ENCODE measurements around the gene LRP5.
"Not testable (repeated sequence)": the region's sequence is repeated elsewhere in the genome, so short reads cannot be mapped to it uniquely, and the experiment has no call there.

LRP5 gene

DNA sequence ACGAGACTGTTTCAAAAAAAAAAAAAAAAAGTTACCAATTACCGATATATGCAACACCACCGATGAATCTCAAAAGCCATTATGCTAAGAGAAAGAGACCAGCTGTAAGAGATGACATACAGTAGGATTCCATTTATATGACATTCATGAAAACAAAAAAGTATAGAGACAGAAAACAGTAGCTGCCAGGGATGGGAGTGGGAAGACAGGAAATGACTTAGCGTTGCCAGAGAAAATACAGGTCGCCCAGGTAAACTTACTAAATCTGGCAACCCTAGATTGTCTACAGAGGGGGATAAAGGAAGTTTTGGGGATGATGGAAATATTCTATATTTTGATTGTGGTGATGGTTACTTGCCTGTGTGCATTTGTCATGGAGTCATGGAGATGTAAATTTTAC is 32.7 kb upstream of the LRP5 start:
- Histone ChIP-seq H3K36me3 (no peaks in the 10 kb centered on the region), H3K27ac (no peak overlapping the region), H3K4me1 (ENCODE audit: control insufficient read depth in 1 of 2, insufficient read depth in 1 of 2, low read depth in 1 of 2, low read length in 1 of 2) (peaks cover 11 to 14% of the 10 kb centered on the region in 2 experiments), H3K27me3 (no peaks in the 10 kb centered on the region), H3K4me3 (ENCODE audit: low read depth in 1 of 2, low read length in 1 of 2) (no peak overlapping the region), H3K9me3 (no peaks in the 10 kb centered on the region)
- TF ChIP-seq, protein P1, sequence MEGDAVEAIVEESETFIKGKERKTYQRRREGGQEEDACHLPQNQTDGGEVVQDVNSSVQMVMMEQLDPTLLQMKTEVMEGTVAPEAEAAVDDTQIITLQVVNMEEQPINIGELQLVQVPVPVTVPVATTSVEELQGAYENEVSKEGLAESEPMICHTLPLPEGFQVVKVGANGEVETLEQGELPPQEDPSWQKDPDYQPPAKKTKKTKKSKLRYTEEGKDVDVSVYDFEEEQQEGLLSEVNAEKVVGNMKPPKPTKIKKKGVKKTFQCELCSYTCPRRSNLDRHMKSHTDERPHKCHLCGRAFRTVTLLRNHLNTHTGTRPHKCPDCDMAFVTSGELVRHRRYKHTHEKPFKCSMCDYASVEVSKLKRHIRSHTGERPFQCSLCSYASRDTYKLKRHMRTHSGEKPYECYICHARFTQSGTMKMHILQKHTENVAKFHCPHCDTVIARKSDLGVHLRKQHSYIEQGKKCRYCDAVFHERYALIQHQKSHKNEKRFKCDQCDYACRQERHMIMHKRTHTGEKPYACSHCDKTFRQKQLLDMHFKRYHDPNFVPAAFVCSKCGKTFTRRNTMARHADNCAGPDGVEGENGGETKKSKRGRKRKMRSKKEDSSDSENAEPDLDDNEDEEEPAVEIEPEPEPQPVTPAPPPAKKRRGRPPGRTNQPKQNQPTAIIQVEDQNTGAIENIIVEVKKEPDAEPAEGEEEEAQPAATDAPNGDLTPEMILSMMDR (IDR thresholded peaks at IDR 0.05): no peak

DNA sequence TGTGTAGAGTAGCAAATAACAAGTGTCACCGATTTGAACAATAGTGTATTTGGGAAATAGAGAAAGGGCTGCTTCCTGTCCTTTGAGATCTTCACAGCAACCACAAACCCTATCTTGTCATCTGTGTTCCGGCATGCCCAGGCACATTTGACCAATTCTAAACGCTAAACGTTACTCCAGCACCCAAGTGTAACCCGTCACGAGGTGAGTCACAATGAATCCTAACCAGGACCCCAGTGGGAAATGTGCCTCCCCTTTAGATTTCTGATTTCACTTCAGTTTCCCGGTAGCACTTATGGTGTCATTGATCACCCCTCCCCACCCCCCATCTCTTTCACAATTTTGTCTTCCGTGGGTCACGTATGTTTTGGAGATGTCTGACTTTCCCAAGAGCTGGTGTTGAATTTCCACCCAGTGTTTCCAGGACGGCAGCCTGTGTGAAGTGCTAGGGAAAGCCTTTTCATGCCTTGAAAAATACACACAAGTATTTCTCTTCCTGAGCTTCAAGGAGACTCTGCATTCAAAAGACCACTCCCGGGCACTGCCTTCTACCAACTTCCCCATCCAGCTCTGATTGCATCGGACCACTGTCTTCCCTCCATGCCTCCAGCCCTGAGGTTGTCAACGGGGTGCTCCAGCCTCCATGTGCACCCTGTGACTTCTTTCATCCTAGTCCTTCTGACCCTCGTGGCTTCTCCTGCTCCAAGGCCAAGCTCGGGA is 30.1 kb upstream of the LRP5 start:
- Histone ChIP-seq H3K36me3 (no peaks in the 10 kb centered on the region), H3K27me3 (no peaks in the 10 kb centered on the region), H3K27ac (no peak overlapping the region), H3K4me3 (ENCODE audit: low read depth in 1 of 2, low read length in 1 of 2) (peak overlapping the region; percentile 26 to 33), H3K9me3 (no peaks in the 10 kb centered on the region), H3K4me1 (ENCODE audit: control insufficient read depth in 1 of 2, insufficient read depth in 1 of 2, low read depth in 1 of 2, low read length in 1 of 2) (peaks cover 11 to 14% of the 10 kb centered on the region in 2 experiments)
- TF ChIP-seq, protein P1 (IDR thresholded peaks at IDR 0.05): no peak

DNA sequence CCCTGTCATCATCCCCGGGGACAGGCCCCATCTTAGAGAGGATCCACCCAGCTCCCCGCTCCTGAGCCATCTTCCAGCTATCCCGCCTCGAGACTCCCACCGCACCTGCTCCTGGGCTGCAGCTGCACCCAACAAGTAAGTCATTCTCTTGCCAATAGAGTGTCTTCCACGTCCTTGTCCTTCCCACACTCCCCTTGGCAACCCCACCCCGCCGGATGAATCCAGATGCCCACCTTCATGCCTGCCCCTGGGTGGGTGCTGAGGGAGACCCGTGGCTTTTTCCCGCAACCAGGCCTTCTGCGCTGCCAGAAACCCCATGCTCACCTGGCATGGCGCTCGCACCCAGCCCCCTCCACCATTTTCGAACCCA is 29.5 kb upstream of the LRP5 start:
- no peaks in the 10 kb centered on the region for H3K36me3 ChIP-seq
- no peak overlapping the region for H3K27ac ChIP-seq
- no peak overlapping the region for H3K4me3 ChIP-seq (ENCODE audit: low read depth in 1 of 2, low read length in 1 of 2)
- H3K9me3 ChIP-seq: no peaks in the 10 kb centered on the region
- TF ChIP-seq, protein P1 (IDR thresholded peaks at IDR 0.05): no peak
- no peaks in the 10 kb centered on the region for H3K27me3 ChIP-seq
- H3K4me1 ChIP-seq (ENCODE audit: control insufficient read depth in 1 of 2, insufficient read depth in 1 of 2, low read depth in 1 of 2, low read length in 1 of 2): peaks cover 11 to 14% of the 10 kb centered on the region in 2 experiments

DNA sequence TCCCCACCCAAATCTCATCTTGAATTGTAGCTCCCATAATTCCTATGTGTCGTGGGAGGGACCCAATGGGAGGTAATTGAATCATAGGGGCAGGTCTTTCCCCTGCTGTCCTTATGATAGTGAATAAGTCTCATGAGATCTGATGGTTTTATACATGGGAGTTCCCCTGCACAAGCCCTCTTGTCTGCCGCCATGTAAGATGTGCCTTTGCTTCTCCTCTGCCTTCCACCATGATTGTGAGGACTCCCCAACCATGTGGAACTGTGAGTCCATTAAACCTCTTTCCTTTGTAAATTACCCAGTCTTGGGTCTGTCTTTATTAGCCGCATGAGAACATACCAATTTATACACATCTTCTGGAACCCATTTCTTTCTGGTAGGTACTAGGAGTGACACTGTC is 27.8 kb upstream of the LRP5 start:
- not testable (repeated sequence) for H3K36me3 ChIP-seq; H3K9me3 ChIP-seq; H3K4me3 ChIP-seq (ENCODE audit: low read depth in 1 of 2, low read length in 1 of 2); H3K27me3 ChIP-seq; H3K27ac ChIP-seq
- peaks cover 11 to 14% of the 10 kb centered on the region in 2 experiments for H3K4me1 ChIP-seq (ENCODE audit: control insufficient read depth in 1 of 2, insufficient read depth in 1 of 2, low read depth in 1 of 2, low read length in 1 of 2)

DNA sequence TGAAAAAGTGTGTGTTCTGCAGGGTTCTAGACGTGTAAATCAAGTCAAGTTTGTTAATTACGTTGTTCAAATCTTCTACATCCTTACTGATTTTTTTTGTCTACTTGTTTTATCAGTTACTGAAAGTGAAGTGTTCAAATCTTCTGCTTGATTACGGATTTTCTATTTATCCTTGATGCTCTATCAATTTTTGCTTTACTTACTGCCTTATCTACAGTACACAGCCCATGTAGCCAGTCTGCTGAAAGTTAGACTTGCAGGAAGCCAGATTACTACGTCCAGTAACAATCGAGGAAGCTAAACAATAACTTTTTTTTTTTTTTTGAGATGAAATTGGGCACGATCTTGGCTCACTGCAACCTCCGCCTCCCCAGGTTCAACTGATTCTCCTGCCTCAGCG is 25.0 kb upstream of the LRP5 start:
- Histone ChIP-seq H3K27me3 (no peaks in the 10 kb centered on the region), H3K9me3 (no peaks in the 10 kb centered on the region), H3K4me1 (ENCODE audit: control insufficient read depth in 1 of 2, insufficient read depth in 1 of 2, low read depth in 1 of 2, low read length in 1 of 2) (peaks cover 3 to 7% of the 10 kb centered on the region in 2 experiments), H3K27ac (no peak overlapping the region), H3K36me3 (no peaks in the 10 kb centered on the region), H3K4me3 (ENCODE audit: low read depth in 1 of 2, low read length in 1 of 2) (no peak overlapping the region)
- TF ChIP-seq, protein P1 (IDR thresholded peaks at IDR 0.05): no peak

DNA sequence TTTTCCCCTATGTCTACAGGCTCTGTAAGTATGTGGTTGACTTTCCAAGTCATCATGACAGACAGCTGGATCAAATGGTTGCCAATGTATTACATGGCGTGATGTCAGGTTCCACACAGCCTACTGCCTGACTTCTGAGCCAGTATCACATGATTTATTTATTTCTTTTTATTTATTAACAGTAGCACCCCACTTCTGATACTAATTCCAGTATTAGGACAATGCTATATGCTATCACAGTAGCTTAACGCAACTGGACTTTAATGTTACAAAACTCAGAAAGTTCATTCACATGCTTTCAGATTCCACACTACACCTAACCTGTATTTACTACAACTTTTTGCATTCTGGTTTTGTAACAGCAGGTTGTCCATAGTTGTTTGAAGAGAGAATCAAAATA is 22.9 kb upstream of the LRP5 start:
- H3K9me3 ChIP-seq: no peaks in the 10 kb centered on the region
- no peaks in the 10 kb centered on the region for H3K27me3 ChIP-seq
- TF ChIP-seq, protein P1 (IDR thresholded peaks at IDR 0.05): no peak
- no peak overlapping the region for H3K4me3 ChIP-seq (ENCODE audit: low read depth in 1 of 2, low read length in 1 of 2)
- no peaks in the 10 kb centered on the region for H3K4me1 ChIP-seq (ENCODE audit: control insufficient read depth in 1 of 2, insufficient read depth in 1 of 2, low read depth in 1 of 2, low read length in 1 of 2)
- H3K36me3 ChIP-seq: no peaks in the 10 kb centered on the region
- H3K27ac ChIP-seq: no peak overlapping the region
